ENCODE measurements around the gene NEK7.

GRCh38 chr1:198275597-198275996, 118.8 kb downstream of the NEK7 start:
- TF ChIP-seq CTCF (IDR thresholded peaks at IDR 0.05; ENCODE audit: poor library complexity) (no peak), EZH2phosphoT487 (IDR thresholded peaks at IDR 0.05; ENCODE audit: low read depth, severe bottlenecking, unreplicated experiment) (no peak), EZH2 (IDR thresholded peaks at IDR 0.05; ENCODE audit: borderline replicate concordance) (no peak)
